SKM-1 (cell line): ENCODE data around the gene DUSP1.

ENCODE experiments used
- DNase-seq: peaks from one replicate; lab custom pipeline; 2025; ENCODE audit not compliant: unreplicated experiment; lab: John Stamatoyannopoulos, UW

The DUSP1 gene

DNA sequence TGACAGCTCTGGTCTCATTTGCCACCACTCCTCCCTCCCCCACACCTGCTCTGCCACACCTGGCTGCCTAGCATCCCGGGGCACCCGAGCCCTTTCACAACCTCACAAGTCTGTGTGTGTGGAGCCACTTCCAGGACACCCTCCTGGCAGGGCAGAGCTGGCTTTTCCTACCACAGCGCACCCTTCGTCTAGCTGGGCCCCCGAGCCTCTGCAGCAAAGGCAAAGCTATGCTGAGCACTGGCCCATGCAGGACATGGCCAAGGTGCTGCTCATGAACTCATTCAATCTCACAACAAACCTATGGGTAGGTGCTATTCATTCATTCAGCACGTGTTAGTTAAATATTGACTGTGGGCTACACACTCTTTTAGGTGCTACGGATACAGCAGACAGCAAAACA, 43.4 kb downstream of the DUSP1 start:
- no peak for DNase-seq

DNA sequence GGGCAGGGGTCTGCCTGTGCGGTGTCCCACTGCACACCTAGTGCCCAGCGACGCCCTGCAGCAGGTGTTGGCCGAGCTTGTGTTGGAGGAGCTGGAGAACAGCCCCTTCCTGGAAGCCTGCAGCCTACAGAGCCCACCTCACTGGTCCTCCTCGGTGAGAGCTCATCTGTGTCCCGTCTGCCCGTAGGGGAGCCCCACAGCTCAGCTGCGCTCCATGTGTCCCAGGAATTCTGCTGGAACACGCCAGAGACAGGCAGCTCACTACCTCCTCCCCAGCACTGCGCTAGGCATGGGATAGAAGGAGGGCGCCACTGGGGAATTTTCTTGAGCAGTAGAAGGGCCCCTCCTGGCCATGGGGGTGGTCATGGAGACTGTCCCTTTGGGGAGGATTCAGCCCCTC, 44.0 kb downstream of the DUSP1 start:
- no peak for DNase-seq

DNA sequence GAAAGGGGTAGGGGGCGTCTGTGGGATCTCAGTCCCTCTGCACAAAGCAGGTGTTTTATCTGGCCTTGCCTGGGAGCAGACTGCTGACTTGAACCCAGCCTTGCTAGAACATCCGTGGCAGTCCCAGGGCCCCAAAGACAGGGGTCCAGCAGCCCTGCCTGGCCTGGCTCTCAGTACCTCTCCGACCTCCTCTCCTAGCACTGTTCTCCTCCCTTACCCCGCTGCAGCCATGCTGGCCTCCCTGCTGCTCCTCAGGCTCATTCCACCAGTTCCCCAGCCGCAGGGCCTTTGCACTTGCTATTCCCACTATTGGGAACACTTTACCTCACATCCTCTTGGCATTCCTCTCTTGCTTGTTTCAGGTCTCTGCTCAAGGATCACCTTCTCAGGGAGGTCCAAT, 45.2 kb downstream of the DUSP1 start:
- no peak for DNase-seq

DNA sequence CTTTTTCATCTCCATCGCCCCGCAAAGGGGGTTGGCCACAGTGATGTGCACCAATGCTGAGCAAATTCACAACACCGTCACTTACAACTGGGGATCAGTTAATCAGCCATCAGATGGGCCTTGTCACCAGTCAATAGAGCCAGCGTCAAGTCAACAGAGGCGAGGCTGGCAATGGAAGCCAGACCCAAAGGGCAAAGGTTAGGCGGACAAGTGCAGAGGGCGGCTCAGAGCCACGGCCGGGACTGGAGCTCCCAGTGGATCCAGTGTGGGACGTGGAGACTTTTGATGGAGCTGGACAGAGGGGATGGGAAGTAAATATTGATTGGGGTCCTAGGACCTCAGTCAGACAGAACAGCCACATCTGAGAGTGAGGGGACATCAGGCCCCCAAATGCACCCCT, 45.7 kb downstream of the DUSP1 start:
- no peak for DNase-seq

DNA sequence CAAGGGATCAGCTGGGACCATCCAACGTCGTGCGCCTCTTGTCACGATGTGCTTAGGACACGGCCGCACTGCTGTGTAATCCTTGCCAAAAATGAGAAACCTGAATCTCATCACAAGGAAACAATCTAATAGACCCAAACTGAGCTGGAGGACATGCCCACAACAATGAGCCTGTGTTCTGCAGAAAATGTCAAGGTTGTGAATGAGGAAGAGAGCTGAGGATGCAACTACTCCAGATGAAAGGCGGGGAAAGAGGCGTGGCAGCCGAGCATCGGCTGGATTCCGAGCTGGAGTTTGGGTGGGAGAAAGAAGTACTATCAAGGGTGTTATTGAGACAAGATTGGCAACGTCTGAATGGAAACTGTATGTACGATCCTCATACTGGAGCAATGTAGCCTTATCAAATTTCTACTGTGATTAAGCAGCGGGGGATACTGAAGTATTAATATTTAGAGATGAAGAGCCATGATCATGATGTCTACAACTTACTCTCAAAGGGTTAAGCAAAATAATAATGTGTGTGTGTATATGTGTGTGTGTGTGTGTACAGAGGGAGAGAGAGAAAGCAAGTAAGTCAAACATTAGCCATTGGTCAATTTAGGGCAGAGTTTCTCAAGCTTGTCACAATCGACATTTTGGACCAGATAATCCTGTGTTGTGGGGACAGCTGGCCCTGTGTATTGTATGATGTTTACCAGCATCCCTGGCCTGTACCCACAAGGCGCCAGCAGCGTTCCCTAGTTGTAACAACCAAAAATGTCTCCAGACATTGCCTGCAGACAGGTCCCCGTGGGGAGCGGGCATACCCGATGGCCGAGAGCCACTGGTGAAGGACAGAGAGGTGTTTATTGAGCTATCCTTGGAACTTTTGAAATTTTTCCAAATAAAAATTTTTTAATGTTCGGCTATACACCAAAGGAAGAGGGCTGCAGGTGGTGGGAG, 46.5 kb downstream of the DUSP1 start:
- DNase-seq, result no peak

DNA sequence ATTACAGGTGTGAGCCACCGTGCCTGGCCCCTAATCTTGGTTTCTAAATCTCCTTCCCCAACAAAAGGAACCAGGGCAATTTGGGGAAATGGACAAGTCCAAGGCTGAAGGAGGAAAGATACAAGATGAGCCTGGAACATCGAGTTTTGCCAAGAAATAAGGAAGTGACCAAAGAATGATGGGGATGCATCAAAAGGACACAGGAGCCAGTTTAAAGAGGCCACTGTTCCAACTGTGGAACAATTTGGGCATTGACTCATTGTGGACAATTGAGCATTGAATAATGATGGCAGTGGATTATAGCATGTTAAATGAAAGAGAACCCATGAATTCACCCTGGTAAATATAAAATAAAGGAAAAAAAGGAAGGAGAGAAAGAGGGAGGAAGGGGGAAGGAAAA, 47.5 kb downstream of the DUSP1 start:
- no peak for DNase-seq

DNA sequence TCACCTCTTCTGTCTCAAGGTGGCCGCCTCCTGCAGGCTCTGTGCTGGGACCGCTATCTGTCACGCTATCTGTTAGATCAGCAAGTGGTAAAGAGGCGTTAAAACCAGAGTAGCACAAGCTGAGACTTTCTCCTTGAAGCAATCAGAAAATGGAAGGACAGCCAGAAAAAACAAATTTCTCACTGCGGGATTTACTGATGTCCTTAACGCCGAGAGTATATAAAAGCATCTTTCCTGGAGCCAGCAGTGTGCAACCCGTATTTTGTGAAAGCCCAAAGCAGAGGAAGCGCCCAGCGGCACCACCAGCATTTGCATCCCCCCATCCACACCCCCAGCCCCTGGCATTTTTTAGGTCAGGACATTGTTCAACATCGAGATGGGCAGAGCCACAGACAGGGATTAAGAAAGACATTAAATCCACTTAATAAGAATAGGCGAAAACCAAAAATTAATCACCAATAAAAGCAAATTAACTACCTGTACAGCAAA, 48.6 kb downstream of the DUSP1 start:
- DNase-seq, result no peak

DNA sequence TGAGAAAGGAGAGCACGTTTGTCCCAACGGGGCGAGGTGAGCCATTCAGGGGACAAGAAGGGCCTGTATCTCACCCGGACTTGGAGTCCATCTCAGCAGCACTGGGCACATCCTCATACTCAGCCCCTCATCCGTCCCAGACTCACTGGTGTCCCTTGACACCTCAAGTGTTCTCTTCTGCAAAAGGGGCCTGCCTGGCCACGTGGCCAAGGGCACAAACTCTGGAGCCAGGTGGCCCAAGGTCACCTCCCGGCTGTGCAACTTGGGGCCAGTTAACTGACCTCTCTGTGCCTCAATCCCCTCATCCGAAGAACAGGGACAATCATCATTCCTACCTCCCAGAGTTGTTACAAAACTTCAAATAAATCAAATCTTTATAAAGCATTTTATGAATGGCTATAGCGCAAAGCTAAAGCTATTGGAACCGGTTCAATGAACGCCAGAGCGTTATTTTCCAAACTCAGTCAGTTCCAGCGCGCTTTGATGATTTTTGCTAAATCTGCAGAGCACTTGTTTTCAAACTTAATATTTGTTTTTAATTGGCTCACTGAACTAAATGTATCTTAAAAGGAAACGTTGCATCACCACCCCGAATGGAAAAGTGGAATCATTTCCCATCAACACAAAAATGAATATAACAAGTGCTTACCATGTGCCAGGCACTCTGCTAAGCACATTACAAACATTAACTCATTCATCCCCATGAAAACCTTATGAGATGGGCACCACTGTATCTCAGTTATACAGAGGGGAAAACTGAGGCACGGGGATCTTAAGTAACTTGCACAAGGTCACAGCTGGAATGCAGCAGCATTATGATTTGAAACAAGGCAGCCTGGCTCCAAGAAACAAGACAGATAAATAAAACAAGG, 49.3 kb downstream of the DUSP1 start:
- DNase-seq, result no peak

DNA sequence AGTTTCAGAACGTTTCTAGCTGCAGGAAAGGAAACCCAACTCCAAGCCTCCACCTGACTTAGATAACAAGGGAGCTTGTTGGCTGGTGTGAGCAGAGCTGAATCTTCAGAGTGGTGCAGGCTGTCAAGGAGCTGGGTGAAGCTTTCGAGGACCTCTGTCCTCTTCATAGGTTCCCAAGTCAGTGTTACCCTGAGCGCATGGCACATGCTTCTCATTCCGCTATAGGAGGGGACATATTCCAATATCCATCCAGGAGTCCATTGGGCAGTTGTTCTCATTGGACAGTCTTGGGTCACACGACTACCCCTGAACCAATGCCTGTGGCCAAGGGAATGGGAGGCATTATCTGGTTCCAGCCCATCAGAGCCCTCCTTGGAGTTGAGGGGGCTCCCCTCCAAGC, 50.3 kb downstream of the DUSP1 start:
- no peak for DNase-seq

DNA sequence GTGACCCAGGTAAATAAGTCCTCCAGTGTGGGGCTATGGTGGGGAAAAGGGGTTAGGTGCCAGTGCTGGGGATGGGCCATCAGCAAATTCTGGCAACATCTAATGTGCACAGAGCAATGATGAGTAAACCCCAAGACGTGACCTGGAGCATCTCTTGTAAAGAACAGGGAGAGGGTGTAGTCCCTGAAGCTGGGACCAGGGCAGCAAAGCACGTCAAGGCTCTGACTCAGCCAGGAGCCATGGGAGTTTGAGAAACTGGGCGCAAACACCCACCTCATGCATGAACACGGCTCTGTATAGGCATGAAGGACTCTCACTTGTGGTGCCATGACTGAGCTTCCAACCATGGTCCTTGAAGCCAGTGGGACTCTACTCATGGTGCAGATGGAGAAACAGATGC, 51.8 kb downstream of the DUSP1 start:
- DNase-seq, result no peak

DNA sequence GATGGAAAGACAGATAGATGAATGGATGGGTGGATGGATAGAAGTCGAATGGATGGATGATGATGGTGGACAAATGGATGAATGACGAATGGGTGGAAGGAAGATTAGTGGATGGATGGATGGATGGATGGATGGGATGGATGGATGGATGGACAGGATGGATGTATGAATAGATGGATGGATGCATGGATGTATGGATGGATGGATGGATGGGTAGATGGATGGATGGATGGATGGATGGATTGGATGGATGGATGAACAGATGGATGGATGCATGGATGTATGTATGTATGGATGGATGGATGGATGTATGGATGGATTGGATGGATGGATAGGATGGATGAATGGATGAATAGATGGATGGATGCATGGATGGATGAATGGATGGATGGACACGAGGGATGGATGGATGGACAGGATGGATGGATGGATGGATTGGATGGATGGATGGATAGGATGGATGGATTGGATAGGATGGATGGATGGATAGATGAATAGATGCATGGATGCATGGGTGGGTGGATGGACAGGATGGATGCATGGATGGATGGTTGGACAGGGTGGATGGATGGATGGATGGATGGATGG, 52.4 kb downstream of the DUSP1 start:
- no peak for DNase-seq
